Liver (tissue), 9 donors: ENCODE data around the gene DMXL2. TPM values are rescaled to one million over a fixed set of nuclear protein-coding genes. Genes with fewer than 3 reads are reported as not detected.

Experiments
- DNase-seq: peaks from one replicate; pipeline ENCODE4 v3.0.0-alpha.2; 2017; ENCODE audit warnings: low spot score
- H3K27ac ChIP-seq, 2 donors: one replicate each; pipeline ENCODE4 v1.7.0; 2013; ENCODE audit warnings: inconsistent platforms in 2 of 2, low read length in 2 of 2, control low read depth in 1 of 2, low read depth in 1 of 2, mild to moderate bottlenecking in 1 of 2
- H3K27me3 ChIP-seq, 4 donors: one replicate each; pipeline versions ENCODE4 v1.6.1 to v1.7.0; 2013; ENCODE audit warnings: low read length in 3 of 4, inconsistent platforms in 1 of 4, mild to moderate bottlenecking in 1 of 4, moderate library complexity in 1 of 4; ENCODE audit not compliant: control insufficient read depth in 4 of 4, insufficient read depth in 4 of 4
- H3K36me3 ChIP-seq, 4 donors: one replicate each; pipeline versions ENCODE4 v1.6.1 to v1.7.0; 2013; ENCODE audit warnings: low read length in 3 of 4, mild to moderate bottlenecking in 3 of 4, low read depth in 1 of 4, moderate library complexity in 1 of 4; ENCODE audit not compliant: control insufficient read depth in 4 of 4, insufficient read depth in 3 of 4
- H3K4me1 ChIP-seq, 4 donors: one replicate each; pipeline versions ENCODE4 v1.6.1 to v1.7.0; 2013; ENCODE audit warnings: low read length in 3 of 4, mild to moderate bottlenecking in 3 of 4, moderate library complexity in 1 of 4; ENCODE audit not compliant: control insufficient read depth in 4 of 4, insufficient read depth in 4 of 4
- H3K4me3 ChIP-seq, 3 donors: one replicate each; pipeline versions ENCODE4 v1.6.1 to v1.7.0; 2013; ENCODE audit warnings: low read length in 3 of 3, control low read depth in 1 of 3, low read depth in 1 of 3, mild to moderate bottlenecking in 1 of 3
- H3K9ac ChIP-seq, 2 donors: one replicate each; pipeline ENCODE4 v1.7.0; 2013; ENCODE audit warnings: low read length in 2 of 2, mild to moderate bottlenecking in 2 of 2, moderate library complexity in 2 of 2, control low read depth in 1 of 2, low read depth in 1 of 2
- H3K9me3 ChIP-seq, 4 donors: one replicate each; pipeline versions ENCODE4 v1.6.1 to v1.7.0; 2013; ENCODE audit warnings: low read length in 3 of 4; ENCODE audit not compliant: control insufficient read depth in 4 of 4
- ATF3 ChIP-seq: IDR thresholded peaks from 2 replicates; pipeline ENCODE4 v1.6.1; 2016; ENCODE audit warnings: antibody characterized with exemption
- CTCF ChIP-seq: fragments of 150-350 bp; IDR thresholded peaks from 2 replicates; pipeline ENCODE4 v1.5.1; 2017; ENCODE audit warnings: improper control_type of control experiment, low read depth, low read length; ENCODE audit not compliant: missing input control
- EGR1 ChIP-seq, 2 donors: IDR thresholded peaks; 2 replicates each; pipeline ENCODE4 v1.6.1; 2016 to 2018; ENCODE audit warnings: antibody characterized with exemption in 2 of 2, low read depth in 2 of 2
- FOXA1 ChIP-seq: IDR thresholded peaks from 2 replicates; pipeline ENCODE4 v1.6.1; 2016; ENCODE audit warnings: antibody characterized with exemption
- FOXA2 ChIP-seq: IDR thresholded peaks from 2 replicates; pipeline ENCODE4 v1.6.1; 2016; ENCODE audit warnings: antibody characterized with exemption
- GABPA ChIP-seq, 2 donors: IDR thresholded peaks in 1 of 2; conservative IDR thresholded peaks in 1 of 2; 2 replicates each; pipeline ENCODE4 v1.6.1; 2016; ENCODE audit warnings: antibody characterized with exemption in 2 of 2, mild to moderate bottlenecking in 1 of 2, moderate library complexity in 1 of 2
- HNF4A ChIP-seq, 2 donors: conservative IDR thresholded peaks; 2 replicates each; pipeline ENCODE4 v1.6.1; 2016; ENCODE audit warnings: antibody characterized with exemption in 2 of 2, mild to moderate bottlenecking in 2 of 2
- HNF4G ChIP-seq: IDR thresholded peaks from 2 replicates; pipeline ENCODE4 v1.6.1; 2016; ENCODE audit warnings: antibody characterized with exemption
- JUND ChIP-seq, 2 donors: IDR thresholded peaks; 2 replicates each; pipeline ENCODE4 v1.6.1; 2016; ENCODE audit warnings: antibody characterized with exemption in 2 of 2
- MAX ChIP-seq: IDR thresholded peaks from 2 replicates; pipeline ENCODE4 v1.6.1; 2016; ENCODE audit warnings: antibody characterized with exemption
- NR2F2 ChIP-seq: IDR thresholded peaks from 2 replicates; pipeline ENCODE4 v1.6.1; 2016; ENCODE audit warnings: antibody characterized with exemption
- RAD21 ChIP-seq, 2 donors: IDR thresholded peaks; 2 replicates each; pipeline ENCODE4 v1.6.1; 2016; ENCODE audit warnings: antibody characterized with exemption in 2 of 2, mild to moderate bottlenecking in 2 of 2
- REST ChIP-seq: IDR thresholded peaks from 2 replicates; pipeline ENCODE4 v1.6.1; 2016; ENCODE audit warnings: antibody characterized with exemption, mild to moderate bottlenecking
- RXRA ChIP-seq, 2 donors: IDR thresholded peaks; 2 replicates each; pipeline ENCODE4 v1.6.1; 2017 to 2018; ENCODE audit warnings: antibody characterized with exemption in 2 of 2, mild to moderate bottlenecking in 1 of 2
- SP1 ChIP-seq: IDR thresholded peaks from 2 replicates; pipeline ENCODE4 v1.6.1; 2018; ENCODE audit warnings: antibody characterized with exemption, mild to moderate bottlenecking
- TAF1 ChIP-seq: conservative IDR thresholded peaks from 2 replicates; pipeline ENCODE4 v1.6.1; 2016; ENCODE audit warnings: antibody characterized with exemption, mild to moderate bottlenecking
- YY1 ChIP-seq: IDR thresholded peaks from 2 replicates; pipeline ENCODE4 v1.6.1; 2016; ENCODE audit warnings: antibody characterized with exemption, mild to moderate bottlenecking
- ZBTB33 ChIP-seq: IDR thresholded peaks from 2 replicates; pipeline ENCODE4 v1.6.1; 2016; ENCODE audit warnings: antibody characterized with exemption
- WGBS: extraction: QIAGEN DNeasy Blood & Tissue Kit; methylation state at CpG from one replicate; pipeline ENCODE4 v1.1.7; 2013; 5-methylcytosine and 5-hydroxymethylcytosine counted together
- polyA plus RNA-seq, 2 donors: library from polyadenylated mRNA; stranded (reverse) in 1 of 2; unstranded in 1 of 2; fragments of 200-250 nt in 1 of 2; fragments of >200 nt in 1 of 2; fragmentation: Nextera tagmentation in 1 of 2; extraction: Ambion mirVana in 1 of 2; gene quantifications; one replicate each; pipeline versions ENCODE4 v1.2.1 to v1.2.3, GENCODE V29; 2013 to 2015
- total RNA-seq, 2 donors: library from RNA; depleted of rRNA; stranded (reverse); fragments of >200 nt; gene quantifications; one replicate each; pipeline ENCODE4 v1.2.3, GENCODE V29; 2014
- donor health status: healthy.
- donor health status: healthy.
- donor health status: healthy.
- donor health status: healthy.
- donor health status: healthy.

The DMXL2 gene
- total and polyA plus RNA-seq, 4 donors = 3.4 to 58.5 (median 17.6) TPM

GRCh38 chr15:51620641-51621040 is 1.9 kb downstream of the DMXL2 start:
- Histone ChIP-seq H3K27ac (no peak overlapping the region), H3K4me1 (peaks cover 2 to 19% (median 10%) of the 10 kb centered on the region in 4 donors), H3K27me3 (no peaks in the 10 kb centered on the region), H3K4me3 (no peak overlapping the region), H3K36me3 (no peaks in the 10 kb centered on the region), H3K9ac (no peak overlapping the region), H3K9me3 (no peaks in the 10 kb centered on the region)
- 88% methylated on average over 4 of the region's 4 CpGs for WGBS
- DNase-seq = no peak
- no peak for TF ChIP-seq ATF3
- no peak for TF ChIP-seq JUND (IDR thresholded peaks at IDR 0.05)
- no peak for TF ChIP-seq YY1
- TF ChIP-seq HNF4A (conservative IDR thresholded peaks at IDR 0.05) = no peak
- TF ChIP-seq FOXA1 = no peak
- no peak for TF ChIP-seq SP1

- 85% methylated on average over 3 of the region's 3 CpGs for WGBS
- H3K4me3 ChIP-seq = no peak overlapping the region
Observed at GRCh38 chr15:51620122-51620521, 2.4 kb downstream of the DMXL2 start.

More at GRCh38 chr15:51620122-51620521, 2.4 kb downstream of the DMXL2 start:
- no peak for DNase-seq
- Histone ChIP-seq H3K4me1 (peaks cover 2 to 19% (median 10%) of the 10 kb centered on the region in 4 donors), H3K9ac (no peak overlapping the region), H3K9me3 (no peaks in the 10 kb centered on the region), H3K27me3 (no peaks in the 10 kb centered on the region), H3K36me3 (no peaks in the 10 kb centered on the region), H3K27ac (no peak overlapping the region)
- no peak for TF ChIP-seq GABPA (IDR thresholded peaks at IDR 0.05 in 1 of 2, conservative IDR thresholded peaks at IDR 0.05 in 1 of 2)
- TF ChIP-seq FOXA2 = no peak
- no peak for TF ChIP-seq NR2F2
- TF ChIP-seq HNF4G = no peak
- TF ChIP-seq HNF4A (conservative IDR thresholded peaks at IDR 0.05) = no peak
- no peak for TF ChIP-seq JUND (IDR thresholded peaks at IDR 0.05)
- TF ChIP-seq YY1 = no peak
- TF ChIP-seq TAF1 = no peak
- no peak for TF ChIP-seq CTCF
- TF ChIP-seq EGR1 (IDR thresholded peaks at IDR 0.05; ENCODE audit: low read depth in 2 of 2) = no peak
- no peak for TF ChIP-seq ZBTB33
- TF ChIP-seq RXRA (IDR thresholded peaks at IDR 0.05) = no peak
- TF ChIP-seq FOXA1 = no peak
- TF ChIP-seq REST = no peak
- TF ChIP-seq ATF3 = no peak
- no peak for TF ChIP-seq SP1
- TF ChIP-seq MAX = no peak
- no peak for TF ChIP-seq RAD21 (IDR thresholded peaks at IDR 0.05)
